Measurements from ENCODE around the gene CPT1C.

- TF ChIP-seq POLR2A (IDR thresholded peaks at IDR 0.05; ENCODE audit: low read length) (no peak), GATA1 (IDR thresholded peaks at IDR 0.05; ENCODE audit: low read depth, low read length) (no peak)
Measured at GRCh38 chr19:49727217-49728030, 36.5 kb downstream of the CPT1C start.

Data from erythroblast (primary cell).